ENCODE data around the gene PRKAR1B.
A peak's percentile ranks its signal among the peaks of the same experiment; 100 is the strongest.

Gene PRKAR1B

GRCh38 chr7:727104-727805 is at the start of gene PRKAR1B:
PRKAR1B (minus strand) TSS chr7:727281; CDS start chr7:711505, 15,776 bp downstream.
- peak; percentile 73 for DNase-seq (ENCODE audit: low spot score)

- DNase-seq (ENCODE audit: low spot score): no peak
Observed at GRCh38 chr7:776381-776780, 49.3 kb upstream of the PRKAR1B start.

GRCh38 chr7:774161-775109 is 47.4 kb upstream of the PRKAR1B start:
- DNase-seq (ENCODE audit: low spot score): peak; percentile 91

- no peak for DNase-seq (ENCODE audit: low spot score)
Observed at GRCh38 chr7:773622-773915, 46.5 kb upstream of the PRKAR1B start.

- no peak for DNase-seq (ENCODE audit: low spot score)
Observed at GRCh38 chr7:772861-773621, 46.0 kb upstream of the PRKAR1B start.

- DNase-seq (ENCODE audit: low spot score): no peak
Observed at GRCh38 chr7:772392-772791, 45.3 kb upstream of the PRKAR1B start.

- no peak for DNase-seq (ENCODE audit: low spot score)
Observed at GRCh38 chr7:772005-772294, 44.9 kb upstream of the PRKAR1B start.

- no peak for DNase-seq (ENCODE audit: low spot score)
Observed at GRCh38 chr7:771234-772004, 44.3 kb upstream of the PRKAR1B start.

- DNase-seq (ENCODE audit: low spot score): no peak
Observed at GRCh38 chr7:770741-771166, 43.7 kb upstream of the PRKAR1B start.

- no peak for DNase-seq (ENCODE audit: low spot score)
Observed at GRCh38 chr7:770336-770735, 43.3 kb upstream of the PRKAR1B start.

GRCh38 chr7:768881-769504 is 41.9 kb upstream of the PRKAR1B start:
- no peak for DNase-seq (ENCODE audit: low spot score)

- no peak for DNase-seq (ENCODE audit: low spot score)
Observed at GRCh38 chr7:767941-768731, 41.1 kb upstream of the PRKAR1B start.

GRCh38 chr7:767580-767940 is 40.5 kb upstream of the PRKAR1B start:
- no peak for DNase-seq (ENCODE audit: low spot score)

- DNase-seq (ENCODE audit: low spot score): no peak
Observed at GRCh38 chr7:765383-765782, 38.3 kb upstream of the PRKAR1B start.

- DNase-seq (ENCODE audit: low spot score): no peak
Observed at GRCh38 chr7:763762-764161, 36.7 kb upstream of the PRKAR1B start.

- no peak for DNase-seq (ENCODE audit: low spot score)
Observed at GRCh38 chr7:762885-763284, 35.8 kb upstream of the PRKAR1B start.

GRCh38 chr7:761631-762030 is 34.5 kb upstream of the PRKAR1B start:
- no peak for DNase-seq (ENCODE audit: low spot score)

GRCh38 chr7:761101-761500 is 34.0 kb upstream of the PRKAR1B start:
- DNase-seq (ENCODE audit: low spot score): no peak

GRCh38 chr7:760006-760405 is 32.9 kb upstream of the PRKAR1B start:
- DNase-seq (ENCODE audit: low spot score): no peak

- no peak for DNase-seq (ENCODE audit: low spot score)
Observed at GRCh38 chr7:759569-759968, 32.5 kb upstream of the PRKAR1B start.

GRCh38 chr7:757741-758163 is 30.7 kb upstream of the PRKAR1B start:
- no peak for DNase-seq (ENCODE audit: low spot score)

Data from HuH-7.5 (cell line).